Ishikawa (cell line): ENCODE results near the gene CDC37.

ENCODE experiments used
- CEBPB ChIP-seq: IDR thresholded peaks from 2 replicates; pipeline ENCODE4 v1.6.1; 2012
- CREB1 ChIP-seq: IDR thresholded peaks from 2 replicates; pipeline ENCODE4 v1.6.1; 2012; ENCODE audit warnings: low read depth
- EGR1 ChIP-seq: IDR thresholded peaks from 2 replicates; pipeline ENCODE4 v1.6.1; 2012
- EP300 ChIP-seq: IDR thresholded peaks from 2 replicates; pipeline ENCODE4 v1.6.1; 2012; ENCODE audit warnings: borderline replicate concordance
- FOXM1 ChIP-seq: IDR thresholded peaks from 2 replicates; pipeline ENCODE4 v1.6.1; 2012; ENCODE audit warnings: low read depth, borderline replicate concordance
- MAX ChIP-seq: IDR thresholded peaks from 2 replicates; pipeline ENCODE4 v1.6.1; 2012
- NFIC ChIP-seq: IDR thresholded peaks from 2 replicates; pipeline ENCODE4 v1.6.1; 2012
- RAD21 ChIP-seq: IDR thresholded peaks from 2 replicates; pipeline ENCODE4 v1.6.1; 2012; ENCODE audit warnings: low read depth
- REST ChIP-seq: IDR thresholded peaks from 2 replicates; pipeline ENCODE4 v1.6.1; 2012; ENCODE audit warnings: low read depth, mild to moderate bottlenecking
- TAF1 ChIP-seq: IDR thresholded peaks from 2 replicates; pipeline ENCODE4 v1.6.1; 2012; ENCODE audit warnings: low read depth, mild to moderate bottlenecking
- TCF12 ChIP-seq: IDR thresholded peaks from 2 replicates; pipeline ENCODE4 v1.6.1; 2012; ENCODE audit warnings: low read depth
- TEAD4 ChIP-seq: IDR thresholded peaks from 2 replicates; pipeline ENCODE4 v1.6.1; 2012
- USF1 ChIP-seq: IDR thresholded peaks from 2 replicates; pipeline ENCODE4 v1.6.1; 2012
- YY1 ChIP-seq: IDR thresholded peaks from 2 replicates; pipeline ENCODE4 v1.6.1; 2012; ENCODE audit warnings: low read depth
- ZBTB7A ChIP-seq: IDR thresholded peaks from 2 replicates; pipeline ENCODE4 v1.6.1; 2012; ENCODE audit warnings: low read depth

Gene CDC37

GRCh38 chr19:10363789-10364281, 39.5 kb downstream of the CDC37 start:
- TF ChIP-seq REST = no peak
- no peak for TF ChIP-seq EP300

- no peak for TF ChIP-seq EGR1
- TF ChIP-seq NFIC = no peak
Measured at GRCh38 chr19:10362259-10362658, 41.1 kb downstream of the CDC37 start.

- TF ChIP-seq ZBTB7A (no peak), CREB1 (no peak), TCF12 (no peak), CEBPB (no peak), EP300 (no peak)
Measured at GRCh38 chr19:10361569-10362011, 41.8 kb downstream of the CDC37 start.

- TF ChIP-seq ZBTB7A (no peak), RAD21 (no peak), EP300 (no peak), TAF1 (no peak), CREB1 (no peak), USF1 (no peak), TCF12 (no peak), MAX (no peak)
Measured at GRCh38 chr19:10356431-10356830, 46.9 kb downstream of the CDC37 start.

- no peak for TF ChIP-seq MAX
Measured at GRCh38 chr19:10353793-10354391, 49.5 kb downstream of the CDC37 start.

- TF ChIP-seq RAD21 (no peak), TAF1 (no peak), NFIC (no peak), EP300 (no peak), TEAD4 (no peak), YY1 (no peak), ZBTB7A (no peak), USF1 (no peak), CREB1 (no peak), REST (no peak), FOXM1 (no peak), CEBPB (no peak), MAX (no peak)
Measured at GRCh38 chr19:10352764-10353671, 50.3 kb downstream of the CDC37 start.

- TF ChIP-seq CREB1 (no peak), TCF12 (no peak), NFIC (no peak), YY1 (no peak), REST (no peak), EP300 (no peak), CEBPB (no peak), FOXM1 (no peak), TEAD4 (no peak), MAX (no peak), USF1 (no peak), TAF1 (no peak), RAD21 (no peak)
Measured at GRCh38 chr19:10346509-10346908, 56.8 kb downstream of the CDC37 start.
